Stimulated activated naive CD4-positive, alpha-beta T cell treated with Interleukin-2 at 50 U/mL for 16 hours (primary cell): ENCODE data around the gene CRHR1.

Experiments used
- DNase-seq: peaks from one replicate; lab custom pipeline; 2025; lab: John Stamatoyannopoulos, UW

The CRHR1 gene

GRCh38 chr17:45869676-45870341 lies 85.7 kb downstream of the CRHR1 start:
- DNase-seq, result no peak

- no peak for DNase-seq
Measured at GRCh38 chr17:45870342-45870974, 86.3 kb downstream of the CRHR1 start.

DNA sequence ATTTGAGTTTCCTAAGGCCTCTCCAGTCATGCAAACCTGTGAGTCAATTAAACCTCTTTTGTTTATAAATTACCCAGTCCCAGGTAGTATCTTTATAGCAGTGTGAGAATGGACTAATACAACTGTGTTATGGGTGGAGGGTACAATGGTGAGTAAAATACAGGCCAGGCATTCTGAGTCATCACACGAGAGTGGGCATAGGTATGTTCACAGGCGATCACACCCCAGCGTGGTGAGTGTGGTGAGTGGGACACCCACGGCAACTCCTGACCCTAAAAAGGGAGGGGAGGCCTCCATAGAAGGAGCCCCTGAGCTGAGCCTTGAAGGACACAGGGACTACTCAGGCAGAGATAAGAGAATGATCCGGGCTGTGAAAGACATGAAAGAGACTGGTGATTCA lies 87.6 kb downstream of the CRHR1 start:
- DNase-seq, result no peak

- DNase-seq, result peak; percentile 11
Measured at GRCh38 chr17:45873728-45874127, 89.6 kb downstream of the CRHR1 start.

DNA sequence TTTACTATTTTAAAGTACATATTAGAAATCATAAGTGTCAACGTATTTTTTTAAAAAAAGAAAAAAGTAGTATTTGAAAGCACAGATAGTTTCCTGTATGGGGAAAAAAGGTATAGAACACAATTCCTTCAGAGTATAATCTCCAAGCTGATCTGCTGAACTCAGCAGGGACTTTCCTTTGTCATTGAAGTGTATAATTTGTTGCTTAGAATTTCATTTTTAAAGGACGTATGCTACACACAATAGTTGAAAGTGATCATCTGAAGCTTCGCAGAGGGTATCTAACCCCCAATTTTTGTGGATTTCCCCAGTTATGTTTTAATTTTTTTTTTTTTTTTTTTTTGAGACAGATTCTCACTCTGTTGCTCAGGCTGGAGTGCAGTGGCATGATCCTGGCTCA lies 90.0 kb downstream of the CRHR1 start:
- DNase-seq, result no peak

DNA sequence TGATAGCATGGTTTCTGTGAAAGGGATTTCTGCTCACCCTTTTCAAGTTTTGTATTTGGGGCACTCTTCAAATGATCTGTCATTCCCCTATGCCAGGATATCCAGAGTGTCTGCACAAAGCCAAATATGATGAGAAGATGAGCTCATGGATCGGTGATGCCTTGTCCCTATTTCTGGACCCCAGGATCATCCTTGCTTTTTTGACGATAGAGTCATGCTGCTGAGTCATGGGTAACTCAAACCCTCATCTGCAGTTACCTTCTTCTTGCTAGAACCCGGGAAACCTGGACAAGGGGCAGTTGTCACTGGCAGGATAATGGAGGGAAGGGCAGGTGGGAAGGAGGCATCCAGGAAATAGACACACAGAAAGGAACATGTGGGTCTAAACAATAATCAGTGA lies 92.4 kb downstream of the CRHR1 start:
- no peak for DNase-seq

GRCh38 chr17:45877467-45877866 lies 93.3 kb downstream of the CRHR1 start:
- DNase-seq, result no peak

DNA sequence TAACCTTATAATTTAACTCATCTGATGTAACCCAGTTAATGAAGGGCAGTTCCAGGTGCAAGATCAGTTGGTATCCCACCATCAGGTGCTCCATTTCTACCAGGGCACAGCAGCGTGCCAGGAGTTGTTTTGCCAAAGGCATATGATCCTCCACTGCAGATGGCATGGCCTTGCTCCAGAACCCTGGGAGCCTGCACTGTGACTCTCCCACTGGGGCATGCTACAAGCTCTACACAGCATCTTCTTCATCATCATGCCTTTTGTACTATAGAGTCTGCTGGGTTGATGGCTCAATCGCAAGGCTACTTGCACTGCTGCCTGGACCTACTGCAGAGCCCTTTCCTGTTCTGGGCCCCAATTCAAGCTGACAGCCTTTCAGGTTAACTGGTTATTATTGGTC lies 98.9 kb downstream of the CRHR1 start:
- no peak for DNase-seq
